Neural progenitor cell (in vitro differentiated cells): ENCODE measurements around the gene TBC1D30.

Experiments
- EZH2phosphoT487 ChIP-seq: fragments of 200-600 bp; sonication (generic); IDR thresholded peaks from 2 replicates; pipeline ENCODE4 v1.6.1; 2017; ENCODE audit warnings: antibody characterized with exemption
- TF ChIP-seq, protein P1 (sequence below): fragments of 200-600 bp; sonication (generic); IDR thresholded peaks from 2 replicates; pipeline ENCODE4 v1.5.1; 2017; ENCODE audit warnings: antibody characterized with exemption, mild to moderate bottlenecking

DNA sequence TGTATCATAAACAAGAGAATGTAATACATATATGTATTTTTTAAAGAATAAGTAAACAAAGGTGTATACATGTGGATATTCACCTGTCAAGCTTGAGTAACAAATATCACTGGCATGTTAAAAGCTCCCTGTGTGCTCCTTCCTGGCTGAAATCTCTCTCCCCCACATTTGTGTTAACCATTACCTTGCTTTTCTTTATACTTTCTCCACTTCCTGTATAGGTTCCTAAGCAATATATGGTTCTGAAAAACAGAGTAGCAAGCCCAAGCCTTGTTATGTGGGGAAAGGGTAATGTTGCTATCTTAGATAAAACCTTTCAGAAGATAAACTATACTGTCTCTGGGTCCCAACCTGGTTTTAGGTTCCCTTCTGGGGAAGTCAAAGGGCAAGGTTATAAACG is 32.3 kb upstream of the TBC1D30 start:
- TF ChIP-seq, protein P1, sequence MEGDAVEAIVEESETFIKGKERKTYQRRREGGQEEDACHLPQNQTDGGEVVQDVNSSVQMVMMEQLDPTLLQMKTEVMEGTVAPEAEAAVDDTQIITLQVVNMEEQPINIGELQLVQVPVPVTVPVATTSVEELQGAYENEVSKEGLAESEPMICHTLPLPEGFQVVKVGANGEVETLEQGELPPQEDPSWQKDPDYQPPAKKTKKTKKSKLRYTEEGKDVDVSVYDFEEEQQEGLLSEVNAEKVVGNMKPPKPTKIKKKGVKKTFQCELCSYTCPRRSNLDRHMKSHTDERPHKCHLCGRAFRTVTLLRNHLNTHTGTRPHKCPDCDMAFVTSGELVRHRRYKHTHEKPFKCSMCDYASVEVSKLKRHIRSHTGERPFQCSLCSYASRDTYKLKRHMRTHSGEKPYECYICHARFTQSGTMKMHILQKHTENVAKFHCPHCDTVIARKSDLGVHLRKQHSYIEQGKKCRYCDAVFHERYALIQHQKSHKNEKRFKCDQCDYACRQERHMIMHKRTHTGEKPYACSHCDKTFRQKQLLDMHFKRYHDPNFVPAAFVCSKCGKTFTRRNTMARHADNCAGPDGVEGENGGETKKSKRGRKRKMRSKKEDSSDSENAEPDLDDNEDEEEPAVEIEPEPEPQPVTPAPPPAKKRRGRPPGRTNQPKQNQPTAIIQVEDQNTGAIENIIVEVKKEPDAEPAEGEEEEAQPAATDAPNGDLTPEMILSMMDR, result no peak
- TF ChIP-seq EZH2phosphoT487, result no peak
